Kidney (tissue), 14 donors: ENCODE results near the gene CRB2. TPM values are rescaled to one million over a fixed set of nuclear protein-coding genes. Genes with fewer than 3 reads are reported as not detected.

Source experiments
- DNase-seq, 5 donors: peaks; one replicate each; pipeline ENCODE4 v3.0.0-alpha.2; 2013 to 2020
- FAIRE-seq: peaks from 2 replicates; lab custom pipeline; 2012; peaks lifted over from hg19 to GRCh38; lab: Jason Lieb, UNC
- H3K27ac ChIP-seq, 2 donors: one replicate each; pipeline ENCODE4 v1.7.0; 2013; ENCODE audit warnings: low read depth in 2 of 2, low read length in 2 of 2, inconsistent platforms in 1 of 2
- H3K27me3 ChIP-seq: one replicate; pipeline ENCODE4 v1.7.1; 2013; ENCODE audit warnings: low read length, inconsistent platforms; ENCODE audit not compliant: control insufficient read depth, insufficient read depth
- H3K36me3 ChIP-seq, 3 donors: one replicate each; pipeline versions ENCODE4 v1.7.0 to v1.7.1; 2013; ENCODE audit warnings: low read length in 3 of 3, control low read depth in 1 of 3, inconsistent platforms in 1 of 3; ENCODE audit not compliant: insufficient read depth in 3 of 3, control insufficient read depth in 2 of 3
- H3K4me1 ChIP-seq, 3 donors: one replicate each; pipeline versions ENCODE4 v1.7.0 to v1.7.1; 2013; ENCODE audit warnings: low read length in 3 of 3, inconsistent platforms in 1 of 3, low read depth in 1 of 3; ENCODE audit not compliant: control insufficient read depth in 2 of 3, insufficient read depth in 2 of 3
- H3K4me3 ChIP-seq, 3 donors: one replicate each; pipeline versions ENCODE4 v1.7.0 to v1.8.1; 2013; ENCODE audit warnings: low read length in 3 of 3, control low read depth in 1 of 3, inconsistent platforms in 1 of 3
- H3K9ac ChIP-seq, 3 donors: one replicate each; pipeline versions ENCODE4 v1.7.0 to v1.7.1; 2013; ENCODE audit warnings: low read length in 3 of 3, control low read depth in 1 of 3, inconsistent platforms in 1 of 3
- H3K9me3 ChIP-seq, 3 donors: one replicate each; pipeline versions ENCODE4 v1.7.0 to v1.7.1; 2013; ENCODE audit warnings: low read length in 3 of 3, control low read depth in 1 of 3, inconsistent platforms in 1 of 3; ENCODE audit not compliant: control insufficient read depth in 2 of 3, insufficient read depth in 1 of 3
- intact Hi-C: fragments of 100-400 bp; cut with DNase I; formaldehyde crosslinking; loops from one replicate; pipeline ENCODE4 v1.11.1; 2022
- polyA plus RNA-seq: library from polyadenylated mRNA; stranded (reverse); fragments of 350-450 nt; fragmentation: Illumina TruSeq; extraction: RNeasy Lipid Tissue Mini Kit (QIAGEN cat#74804); gene quantifications from one replicate; pipeline ENCODE4 v1.2.3, GENCODE V29; 2014; ENCODE audit warnings: low read depth, low replicate concordance; ENCODE audit not compliant: insufficient read depth
- total RNA-seq: library from RNA; stranded (reverse); fragmentation: NEBNext Ultra II Directional; extraction: Animal tissue kit (Norgen Biotek cat#: 25700); gene quantifications from one replicate; pipeline ENCODE4 v1.2.1, GENCODE V29; 2021
- TF ChIP-seq, protein P1 (sequence below): IDR thresholded peaks from 3 replicates; pipeline ENCODE4 v1.5.1; 2012; ENCODE audit warnings: mild to moderate bottlenecking, moderate library complexity, borderline replicate concordance; ENCODE audit not compliant: insufficient read depth; ENCODE audit errors: extremely low read depth
- donor health status: control.
- donor health status: control.
- donor health status: control.
- donor health status: control.
- donor health status: control.
- donor health status: DM: yes; HTN: yes; CAD: no.
- donor health status: Normal renal cell carcinoma (clear cell type).

The CRB2 gene
- total and polyA plus RNA-seq, 2 donors from 2014 or later: 0.88 to 8.4 TPM

DNA sequence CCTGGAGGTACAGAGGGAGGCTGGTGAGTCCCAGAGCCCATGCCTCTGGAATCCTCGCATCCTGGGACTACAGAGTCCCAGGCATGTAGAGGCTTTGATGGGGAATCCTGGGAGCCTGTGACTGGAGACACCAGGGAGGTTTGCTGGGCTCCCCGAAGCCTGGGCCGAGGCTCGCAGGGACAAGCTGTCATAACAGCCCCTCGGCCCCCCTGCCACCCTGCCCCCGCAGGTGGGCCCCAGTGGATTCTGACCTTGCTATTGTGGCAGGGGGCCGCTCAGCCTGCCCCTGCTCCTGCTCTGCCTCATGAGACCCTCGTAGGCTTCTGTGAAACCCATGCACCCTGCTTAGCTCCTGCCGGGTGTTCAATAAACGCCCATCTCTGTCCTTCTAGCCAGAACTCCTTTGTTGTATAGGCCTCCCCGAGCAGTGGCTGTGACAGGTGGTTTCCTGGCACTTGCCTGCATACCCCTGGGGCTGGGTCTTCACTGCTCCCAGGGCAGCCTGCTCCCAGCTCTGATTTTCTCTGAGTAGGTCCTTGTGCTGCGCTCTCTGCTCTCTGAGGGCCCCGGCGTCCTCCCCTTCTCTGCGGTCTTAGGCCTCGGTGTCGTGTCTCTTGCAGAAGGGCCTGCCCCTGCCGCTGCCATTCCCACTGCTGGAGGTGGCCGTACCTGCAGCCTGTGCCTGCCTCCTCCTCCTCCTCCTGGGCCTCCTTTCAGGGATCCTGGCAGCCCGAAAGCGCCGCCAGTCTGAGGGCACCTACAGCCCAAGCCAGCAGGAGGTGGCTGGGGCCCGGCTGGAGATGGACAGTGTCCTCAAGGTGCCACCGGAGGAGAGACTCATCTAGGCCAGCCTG, 20.4 kb downstream of the CRB2 start:
- DNase-seq (no peak), FAIRE-seq (no peak)
- Histone ChIP-seq H3K27ac (no peak overlapping the region), H3K36me3 (no peaks in the 10 kb centered on the region), H3K9ac (no peak overlapping the region), H3K4me1 (peaks cover 0 to 10% (median 0%) of the 10 kb centered on the region in 3 donors), H3K9me3 (no peaks in the 10 kb centered on the region), H3K27me3 (no peaks in the 10 kb centered on the region), H3K4me3 (no peak overlapping the region)
- TF ChIP-seq, protein P1, sequence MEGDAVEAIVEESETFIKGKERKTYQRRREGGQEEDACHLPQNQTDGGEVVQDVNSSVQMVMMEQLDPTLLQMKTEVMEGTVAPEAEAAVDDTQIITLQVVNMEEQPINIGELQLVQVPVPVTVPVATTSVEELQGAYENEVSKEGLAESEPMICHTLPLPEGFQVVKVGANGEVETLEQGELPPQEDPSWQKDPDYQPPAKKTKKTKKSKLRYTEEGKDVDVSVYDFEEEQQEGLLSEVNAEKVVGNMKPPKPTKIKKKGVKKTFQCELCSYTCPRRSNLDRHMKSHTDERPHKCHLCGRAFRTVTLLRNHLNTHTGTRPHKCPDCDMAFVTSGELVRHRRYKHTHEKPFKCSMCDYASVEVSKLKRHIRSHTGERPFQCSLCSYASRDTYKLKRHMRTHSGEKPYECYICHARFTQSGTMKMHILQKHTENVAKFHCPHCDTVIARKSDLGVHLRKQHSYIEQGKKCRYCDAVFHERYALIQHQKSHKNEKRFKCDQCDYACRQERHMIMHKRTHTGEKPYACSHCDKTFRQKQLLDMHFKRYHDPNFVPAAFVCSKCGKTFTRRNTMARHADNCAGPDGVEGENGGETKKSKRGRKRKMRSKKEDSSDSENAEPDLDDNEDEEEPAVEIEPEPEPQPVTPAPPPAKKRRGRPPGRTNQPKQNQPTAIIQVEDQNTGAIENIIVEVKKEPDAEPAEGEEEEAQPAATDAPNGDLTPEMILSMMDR: no peak
- intact Hi-C loops: no loop called here

DNA sequence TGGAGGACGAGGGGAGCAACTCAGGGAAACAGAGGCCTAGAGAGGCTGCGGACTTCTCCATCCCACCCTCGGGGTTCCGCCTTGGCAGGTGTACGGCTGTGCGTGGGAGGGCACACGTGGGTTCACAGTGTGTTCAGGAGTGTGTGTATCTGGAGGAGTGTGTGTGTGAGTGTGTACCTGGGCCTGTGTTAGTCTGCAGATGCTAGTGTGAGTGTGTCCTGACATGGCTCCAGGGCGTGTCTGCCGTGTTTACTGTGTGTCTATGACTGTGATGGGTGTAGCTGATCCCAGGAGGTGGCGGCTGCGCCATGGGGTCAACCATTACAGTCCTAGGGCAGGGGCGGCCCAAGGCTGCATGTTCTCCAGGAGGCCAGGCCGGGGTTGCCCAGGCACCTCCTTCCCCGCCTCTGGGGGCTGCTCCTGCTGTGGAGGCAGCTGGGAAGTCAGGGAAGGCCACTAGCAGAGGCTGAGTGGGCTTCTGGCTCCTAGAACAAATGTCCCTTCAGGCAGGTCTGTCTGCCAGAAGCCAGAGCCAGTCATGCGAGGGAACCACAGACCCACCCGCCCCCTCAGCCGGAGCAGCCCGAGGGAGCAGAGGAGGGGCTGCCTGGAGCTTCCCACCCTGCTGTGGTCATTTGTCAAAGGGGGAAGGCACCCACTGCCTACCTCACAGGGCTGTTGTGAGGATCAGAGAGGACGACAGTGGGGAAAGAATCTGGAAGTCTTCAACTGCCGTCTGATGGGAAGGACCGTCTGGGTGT, 21.4 kb downstream of the CRB2 start:
- no peaks in the 10 kb centered on the region for H3K36me3 ChIP-seq
- no peak overlapping the region for H3K4me3 ChIP-seq
- intact Hi-C loops: no loop called here
- peaks cover 0 to 10% (median 0%) of the 10 kb centered on the region in 3 donors for H3K4me1 ChIP-seq
- H3K9me3 ChIP-seq: no peaks in the 10 kb centered on the region
- no peak overlapping the region for H3K27ac ChIP-seq
- no peak overlapping the region for H3K9ac ChIP-seq
- FAIRE-seq (no peak), DNase-seq (peak in 4 of 5 donors; percentile 75 to 85 (median 80))
- H3K27me3 ChIP-seq: no peaks in the 10 kb centered on the region
- TF ChIP-seq, protein P1: no peak

DNA sequence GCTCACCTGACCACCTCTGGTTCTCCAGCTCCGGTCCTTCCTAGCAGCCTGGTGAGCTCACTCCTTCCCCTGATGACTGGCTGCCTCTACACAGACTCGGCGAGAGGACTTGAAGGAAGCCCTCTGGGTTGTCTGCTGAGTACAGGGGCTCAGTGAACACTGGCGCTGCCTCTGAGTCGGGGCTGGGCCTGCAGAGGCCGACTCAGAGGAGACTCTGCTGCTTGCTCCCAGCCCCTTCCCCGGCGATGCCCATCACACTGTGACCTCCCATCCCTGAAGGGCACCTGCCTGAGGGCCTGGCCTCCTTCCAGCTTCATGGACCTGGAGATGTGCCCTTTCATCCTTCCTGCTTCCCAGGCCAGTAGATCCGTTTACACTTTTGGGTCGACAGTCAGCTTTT, 22.0 kb downstream of the CRB2 start:
- peaks cover 0 to 10% (median 0%) of the 10 kb centered on the region in 3 donors for H3K4me1 ChIP-seq
- TF ChIP-seq, protein P1: no peak
- no peak overlapping the region for H3K9ac ChIP-seq
- H3K27ac ChIP-seq: no peak overlapping the region
- no peaks in the 10 kb centered on the region for H3K27me3 ChIP-seq
- H3K9me3 ChIP-seq: no peaks in the 10 kb centered on the region
- intact Hi-C loops: no loop called here
- no peaks in the 10 kb centered on the region for H3K36me3 ChIP-seq
- no peak overlapping the region for H3K4me3 ChIP-seq
- FAIRE-seq: no peak
- no peak for DNase-seq
